ENCODE measurements around the gene LPP. TPM values are rescaled to one million over a fixed set of nuclear protein-coding genes. Genes with fewer than 3 reads are reported as not detected.

Gene LPP
- total and polyA plus RNA-seq, 2 donors (not counting 1 experiment from before 2014, with no cell fraction given): 7.6 to 81.7 TPM

DNA sequence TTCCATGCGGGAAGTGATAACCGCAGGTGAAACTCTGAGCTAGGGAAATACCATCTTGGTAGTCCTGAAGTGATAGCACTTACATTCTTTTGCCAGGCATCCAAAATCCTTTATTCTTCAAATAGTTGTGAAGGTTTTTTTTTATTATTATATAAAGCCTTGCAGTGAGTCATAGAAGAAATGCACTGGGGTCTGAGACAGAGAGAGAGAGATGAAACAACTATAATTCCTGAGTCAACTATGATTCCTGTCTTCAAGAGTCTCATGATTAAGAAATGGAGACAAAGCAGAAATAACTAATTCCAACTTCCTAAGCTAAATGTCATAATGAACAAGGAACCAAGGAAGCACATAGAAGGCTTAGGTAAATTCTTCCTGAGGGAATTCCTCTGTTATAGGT, 495.6 kb downstream of the LPP start:
- Histone ChIP-seq H4K20me1 (ENCODE audit: control insufficient read depth, insufficient read depth, low read length, poor library complexity, severe bottlenecking) (no peaks in the 10 kb centered on the region), H3K27me3 (replicated peaks in 1 of 4; ENCODE audit: control extremely low read depth in 1 of 4, control insufficient read depth in 3 of 4, insufficient read depth in 4 of 4, low read length in 3 of 4) (no peaks in the 10 kb centered on the region), H3K4me2 (replicated peaks; ENCODE audit: low read depth, low read length, poor library complexity, severe bottlenecking) (no peak overlapping the region), H2AFZ (ENCODE audit: insufficient read depth, low read depth, low read length, poor library complexity, severe bottlenecking) (no peak overlapping the region), H3K4me3 (ENCODE audit: control extremely low read depth in 1 of 5, extremely low read depth in 1 of 5, insufficient read depth in 1 of 5, low read depth in 2 of 5, low read length in 4 of 5) (no peak overlapping the region), H3K9me3 (ENCODE audit: control extremely low read depth in 1 of 3, control insufficient read depth in 2 of 3, insufficient read depth in 1 of 3, low read length in 2 of 3) (peaks cover 0 to 1% (median 0%) of the 10 kb centered on the region in 3 donors), H3K79me2 (ENCODE audit: control insufficient read depth, insufficient read depth, low read length) (no peaks in the 10 kb centered on the region), H3K4me1 (ENCODE audit: control insufficient read depth in 2 of 2, insufficient read depth in 2 of 2, low read length in 2 of 2) (peaks cover 3 to 7% of the 10 kb centered on the region in 2 donors), H3K9ac (ENCODE audit: low read length) (no peak overlapping the region), H3K36me3 (replicated peaks in 1 of 2; ENCODE audit: control extremely low read depth in 1 of 2, control insufficient read depth in 1 of 2, extremely low read depth in 1 of 2, insufficient read depth in 2 of 2, low read length in 1 of 2) (peaks cover 3% of the 10 kb centered on the region in 2 experiments), H3K27ac (ENCODE audit: low read length in 2 of 2) (no peak overlapping the region)
- Mint-ChIP-seq H3K27ac (no peak overlapping the region), H3K9me3 (ENCODE audit: insufficient read depth) (no peaks in the 10 kb centered on the region), H3K4me1 (peaks cover 16% of the 10 kb centered on the region), H3K4me3 (no peak overlapping the region), H3K27me3 (no peaks in the 10 kb centered on the region)
- whole genome bisulfite sequencing (ENCODE audit: insufficient coverage): no CpG with 5 or more reads among the region's 2 CpGs
- intact Hi-C loops (cut with micrococcal nuclease): no loop called here
- ATAC-seq (ENCODE audit: low read depth) (no peak), DNase-seq (no peak)
- TF ChIP-seq, protein P1, sequence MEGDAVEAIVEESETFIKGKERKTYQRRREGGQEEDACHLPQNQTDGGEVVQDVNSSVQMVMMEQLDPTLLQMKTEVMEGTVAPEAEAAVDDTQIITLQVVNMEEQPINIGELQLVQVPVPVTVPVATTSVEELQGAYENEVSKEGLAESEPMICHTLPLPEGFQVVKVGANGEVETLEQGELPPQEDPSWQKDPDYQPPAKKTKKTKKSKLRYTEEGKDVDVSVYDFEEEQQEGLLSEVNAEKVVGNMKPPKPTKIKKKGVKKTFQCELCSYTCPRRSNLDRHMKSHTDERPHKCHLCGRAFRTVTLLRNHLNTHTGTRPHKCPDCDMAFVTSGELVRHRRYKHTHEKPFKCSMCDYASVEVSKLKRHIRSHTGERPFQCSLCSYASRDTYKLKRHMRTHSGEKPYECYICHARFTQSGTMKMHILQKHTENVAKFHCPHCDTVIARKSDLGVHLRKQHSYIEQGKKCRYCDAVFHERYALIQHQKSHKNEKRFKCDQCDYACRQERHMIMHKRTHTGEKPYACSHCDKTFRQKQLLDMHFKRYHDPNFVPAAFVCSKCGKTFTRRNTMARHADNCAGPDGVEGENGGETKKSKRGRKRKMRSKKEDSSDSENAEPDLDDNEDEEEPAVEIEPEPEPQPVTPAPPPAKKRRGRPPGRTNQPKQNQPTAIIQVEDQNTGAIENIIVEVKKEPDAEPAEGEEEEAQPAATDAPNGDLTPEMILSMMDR (IDR thresholded peaks at IDR 0.05): no peak
- TF ChIP-seq EZH2 (IDR thresholded peaks at IDR 0.05; ENCODE audit: borderline replicate concordance, insufficient read depth, low read depth, low read length, poor library complexity, severe bottlenecking): no peak
- ChIA-PET POLR2A (no interaction called here), CTCF (interaction anchor here (0.6 to 1.4 kb wide), 4 partner anchors 13 to 463 kb away, joined by 3 to 4 read pairs (median 3); no protein-coding TSS in a partner anchor)

DNA sequence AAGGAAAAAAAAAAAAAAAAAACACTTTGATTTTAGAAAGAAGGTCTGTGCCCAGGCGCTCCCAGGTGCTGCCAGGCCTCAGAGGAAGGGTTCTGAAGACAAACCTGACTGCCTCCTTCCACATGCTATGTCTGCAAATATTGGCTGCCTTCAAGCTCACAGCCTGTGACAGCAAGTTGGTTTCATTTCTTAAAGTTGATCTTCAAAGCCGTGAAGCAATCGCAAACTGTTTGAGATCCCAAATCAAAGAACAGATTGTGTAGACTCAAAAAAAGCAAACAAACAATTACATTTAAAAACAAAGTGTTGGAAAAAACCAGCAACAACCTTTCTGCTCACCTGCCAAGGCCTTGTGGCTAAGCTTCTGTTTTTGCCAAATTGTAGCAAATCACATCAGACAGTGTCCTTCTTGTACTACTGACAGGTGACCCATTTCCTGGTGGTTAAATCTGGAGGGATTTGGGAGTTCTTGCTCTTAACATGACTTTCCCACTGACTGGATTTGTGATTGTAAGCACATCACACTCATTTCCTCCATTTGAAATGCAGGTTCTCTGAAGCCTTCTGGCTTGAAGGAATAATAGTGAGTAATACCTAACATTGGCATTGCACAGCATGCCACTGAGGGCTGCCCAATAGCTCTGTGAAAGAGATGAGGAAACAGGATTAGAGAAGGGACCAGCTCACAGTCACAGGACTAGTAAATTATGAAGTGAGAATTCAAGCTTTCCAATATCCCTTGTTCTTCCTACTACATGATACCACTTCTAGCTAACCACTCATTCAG, 502.4 kb downstream of the LPP start:
- no peaks in the 10 kb centered on the region for H3K4me1 ChIP-seq (ENCODE audit: control insufficient read depth in 2 of 2, insufficient read depth in 2 of 2, low read length in 2 of 2)
- H3K4me2 ChIP-seq (replicated peaks; ENCODE audit: low read depth, low read length, poor library complexity, severe bottlenecking): no peak overlapping the region
- Mint-ChIP-seq H3K27me3 (no peaks in the 10 kb centered on the region), H3K27ac (no peak overlapping the region), H3K4me1 (no peaks in the 10 kb centered on the region), H3K9me3 (ENCODE audit: insufficient read depth) (no peaks in the 10 kb centered on the region), H3K4me3 (no peak overlapping the region)
- no peaks in the 10 kb centered on the region for H3K27me3 ChIP-seq (replicated peaks in 1 of 4; ENCODE audit: control extremely low read depth in 1 of 4, control insufficient read depth in 3 of 4, insufficient read depth in 4 of 4, low read length in 3 of 4)
- ChIA-PET CTCF (interaction anchor here (0.7 to 1.0 kb wide), 3 partner anchors 29 to 844 kb away, joined by 3 to 4 read pairs (median 3); no protein-coding TSS in a partner anchor), POLR2A (no interaction called here)
- TF ChIP-seq EZH2 (IDR thresholded peaks at IDR 0.05; ENCODE audit: borderline replicate concordance, insufficient read depth, low read depth, low read length, poor library complexity, severe bottlenecking): no peak
- TF ChIP-seq, protein P1 (IDR thresholded peaks at IDR 0.05): no peak
- no peak for ATAC-seq (ENCODE audit: low read depth)
- DNase-seq: no peak
- H2AFZ ChIP-seq (ENCODE audit: insufficient read depth, low read depth, low read length, poor library complexity, severe bottlenecking): no peak overlapping the region
- intact Hi-C loops (cut with micrococcal nuclease): no loop called here
- no peaks in the 10 kb centered on the region for H3K79me2 ChIP-seq (ENCODE audit: control insufficient read depth, insufficient read depth, low read length)
- 97% methylated on average over 3 of the region's 3 CpGs for WGBS (ENCODE audit: insufficient coverage)
- no peaks in the 10 kb centered on the region for H3K36me3 ChIP-seq (replicated peaks in 1 of 2; ENCODE audit: control extremely low read depth in 1 of 2, control insufficient read depth in 1 of 2, extremely low read depth in 1 of 2, insufficient read depth in 2 of 2, low read length in 1 of 2)
- no peak overlapping the region for H3K4me3 ChIP-seq (ENCODE audit: control extremely low read depth in 1 of 5, extremely low read depth in 1 of 5, insufficient read depth in 1 of 5, low read depth in 2 of 5, low read length in 4 of 5)
- H3K27ac ChIP-seq (ENCODE audit: low read length in 2 of 2): no peak overlapping the region
- no peaks in the 10 kb centered on the region for H4K20me1 ChIP-seq (ENCODE audit: control insufficient read depth, insufficient read depth, low read length, poor library complexity, severe bottlenecking)
- H3K9ac ChIP-seq (ENCODE audit: low read length): no peak overlapping the region
- no peaks in the 10 kb centered on the region for H3K9me3 ChIP-seq (ENCODE audit: control extremely low read depth in 1 of 3, control insufficient read depth in 2 of 3, insufficient read depth in 1 of 3, low read length in 2 of 3)
